Hepatocyte (in vitro differentiated cells): ENCODE results near the gene FYN. TPM values are rescaled to one million over a fixed set of nuclear protein-coding genes. Genes with fewer than 3 reads are reported as not detected.
A peak's percentile ranks its signal among the peaks of the same experiment; 100 is the strongest.

Experiments used
- DNase-seq: peaks from one replicate; pipeline ENCODE4 v3.0.0-alpha.2; 2016; ENCODE audit warnings: low spot score
- H2AFZ ChIP-seq: fragments of 200-600 bp; sonication (generic); 2 replicates; pipeline ENCODE4 v1.6.0; 2016; ENCODE audit warnings: antibody characterized with exemption, mild to moderate bottlenecking
- H3K27ac ChIP-seq: fragments of 200-600 bp; sonication (generic); 2 replicates; pipeline ENCODE4 v1.5.1; 2016; ENCODE audit warnings: mild to moderate bottlenecking
- H3K27me3 ChIP-seq: fragments of 200-600 bp; sonication (generic); 2 replicates; pipeline ENCODE4 v1.6.1; 2016
- H3K36me3 ChIP-seq: fragments of 200-600 bp; sonication (generic); replicated peaks from 2 replicates; pipeline ENCODE4 v1.5.1; 2016; ENCODE audit warnings: low read depth; ENCODE audit not compliant: insufficient read depth
- H3K4me1 ChIP-seq: fragments of 200-600 bp; sonication (generic); 2 replicates; pipeline ENCODE4 v1.5.1; 2016; ENCODE audit warnings: mild to moderate bottlenecking, moderate library complexity; ENCODE audit not compliant: insufficient read depth
- H3K4me2 ChIP-seq: fragments of 200-600 bp; sonication (generic); 2 replicates; pipeline ENCODE4 v1.6.0; 2016
- H3K4me3 ChIP-seq: fragments of 200-600 bp; sonication (generic); 2 replicates; pipeline ENCODE4 v1.5.1; 2016; ENCODE audit warnings: mild to moderate bottlenecking
- H3K79me2 ChIP-seq: fragments of 200-600 bp; sonication (generic); 2 replicates; pipeline ENCODE4 v1.6.0; 2017; ENCODE audit warnings: mild to moderate bottlenecking
- H3K9me2 ChIP-seq: fragments of 200-600 bp; sonication (generic); replicated peaks from 2 replicates; pipeline ENCODE4 v1.6.0; 2017; ENCODE audit warnings: mild to moderate bottlenecking; ENCODE audit not compliant: insufficient read depth
- H3K9me3 ChIP-seq: fragments of 200-600 bp; sonication (generic); 2 replicates; pipeline ENCODE4 v1.5.1; 2016; ENCODE audit warnings: low read depth, mild to moderate bottlenecking
- H4K20me1 ChIP-seq: fragments of 200-600 bp; sonication (generic); 2 replicates; pipeline ENCODE4 v1.6.0; 2016; ENCODE audit warnings: mild to moderate bottlenecking; ENCODE audit not compliant: insufficient read depth, poor library complexity, severe bottlenecking
- EZH2 ChIP-seq: fragments of 200-600 bp; sonication (generic); IDR thresholded peaks from 2 replicates; pipeline ENCODE4 v1.6.1; 2016; ENCODE audit warnings: antibody characterized with exemption, mild to moderate bottlenecking, borderline replicate concordance
- EZH2phosphoT487 ChIP-seq: fragments of 200-600 bp; sonication (generic); IDR thresholded peaks from one replicate; pipeline ENCODE4 v1.6.1; 2018; ENCODE audit warnings: antibody characterized with exemption, mild to moderate bottlenecking, low read depth, moderate library complexity; ENCODE audit not compliant: unreplicated experiment, severe bottlenecking
- WGBS: methylation state at CpG from one replicate; pipeline ENCODE4 v1.1.6; 2016; ENCODE audit warnings: low lambda C conversion rate; ENCODE audit errors: missing lambda C conversion rate; 5-methylcytosine and 5-hydroxymethylcytosine counted together
- polyA plus RNA-seq: library from polyadenylated mRNA; unstranded; fragments of >200 nt; fragmentation: Nextera tagmentation; extraction: Ambion mirVana; gene quantifications from 2 replicates; pipeline ENCODE4 v1.2.1, GENCODE V29; 2016
- total RNA-seq: library from RNA; depleted of rRNA; stranded (reverse); fragments of >200 nt; gene quantifications from 2 replicates; pipeline ENCODE4 v1.2.3, GENCODE V29; 2014
- TF ChIP-seq, protein P1 (sequence below): fragments of 200-600 bp; sonication (generic); IDR thresholded peaks from 2 replicates; pipeline ENCODE4 v1.5.1; 2016; ENCODE audit warnings: antibody characterized with exemption, mild to moderate bottlenecking; ENCODE audit not compliant: poor library complexity

FYN gene
- total and polyA plus RNA-seq, 2 experiments from 2014 or later = 40.0 to 70.1 TPM

- no peak overlapping the region for H3K4me2 ChIP-seq
- no peaks in the 10 kb centered on the region for H3K27me3 ChIP-seq
- no peaks in the 10 kb centered on the region for H3K79me2 ChIP-seq
- H4K20me1 ChIP-seq = no peaks in the 10 kb centered on the region
- H3K9me2 ChIP-seq = no peaks in the 10 kb centered on the region
- H3K27ac ChIP-seq = peak overlapping the region; percentile 13
- H3K4me1 ChIP-seq = no peaks in the 10 kb centered on the region
- no peaks in the 10 kb centered on the region for H3K36me3 ChIP-seq
- H2AFZ ChIP-seq = no peak overlapping the region
- H3K4me3 ChIP-seq = no peak overlapping the region
- TF ChIP-seq, protein P1, sequence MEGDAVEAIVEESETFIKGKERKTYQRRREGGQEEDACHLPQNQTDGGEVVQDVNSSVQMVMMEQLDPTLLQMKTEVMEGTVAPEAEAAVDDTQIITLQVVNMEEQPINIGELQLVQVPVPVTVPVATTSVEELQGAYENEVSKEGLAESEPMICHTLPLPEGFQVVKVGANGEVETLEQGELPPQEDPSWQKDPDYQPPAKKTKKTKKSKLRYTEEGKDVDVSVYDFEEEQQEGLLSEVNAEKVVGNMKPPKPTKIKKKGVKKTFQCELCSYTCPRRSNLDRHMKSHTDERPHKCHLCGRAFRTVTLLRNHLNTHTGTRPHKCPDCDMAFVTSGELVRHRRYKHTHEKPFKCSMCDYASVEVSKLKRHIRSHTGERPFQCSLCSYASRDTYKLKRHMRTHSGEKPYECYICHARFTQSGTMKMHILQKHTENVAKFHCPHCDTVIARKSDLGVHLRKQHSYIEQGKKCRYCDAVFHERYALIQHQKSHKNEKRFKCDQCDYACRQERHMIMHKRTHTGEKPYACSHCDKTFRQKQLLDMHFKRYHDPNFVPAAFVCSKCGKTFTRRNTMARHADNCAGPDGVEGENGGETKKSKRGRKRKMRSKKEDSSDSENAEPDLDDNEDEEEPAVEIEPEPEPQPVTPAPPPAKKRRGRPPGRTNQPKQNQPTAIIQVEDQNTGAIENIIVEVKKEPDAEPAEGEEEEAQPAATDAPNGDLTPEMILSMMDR = no peak
- no peak for TF ChIP-seq EZH2
- WGBS = 73% methylated on average over 3 of the region's 3 CpGs
- no peaks in the 10 kb centered on the region for H3K9me3 ChIP-seq
- no peak for DNase-seq
These were observed 172.1 kb downstream of the FYN start for GRCh38 chr6:111701146-111701545.

- no peaks in the 10 kb centered on the region for H3K79me2 ChIP-seq
- no peaks in the 10 kb centered on the region for H3K27me3 ChIP-seq
- 85% methylated on average over 18 of the region's 18 CpGs for WGBS
- H3K9me3 ChIP-seq = no peaks in the 10 kb centered on the region
- H3K27ac ChIP-seq = no peak overlapping the region
- no peaks in the 10 kb centered on the region for H3K9me2 ChIP-seq
- no peaks in the 10 kb centered on the region for H4K20me1 ChIP-seq
- no peak overlapping the region for H2AFZ ChIP-seq
- H3K4me2 ChIP-seq = no peak overlapping the region
- DNase-seq = no peak
- H3K36me3 ChIP-seq = no peaks in the 10 kb centered on the region
- H3K4me1 ChIP-seq = no peaks in the 10 kb centered on the region
- TF ChIP-seq EZH2 = no peak
- H3K4me3 ChIP-seq = no peak overlapping the region
These were observed 173.0 kb downstream of the FYN start for GRCh38 chr6:111700135-111700690.

DNA sequence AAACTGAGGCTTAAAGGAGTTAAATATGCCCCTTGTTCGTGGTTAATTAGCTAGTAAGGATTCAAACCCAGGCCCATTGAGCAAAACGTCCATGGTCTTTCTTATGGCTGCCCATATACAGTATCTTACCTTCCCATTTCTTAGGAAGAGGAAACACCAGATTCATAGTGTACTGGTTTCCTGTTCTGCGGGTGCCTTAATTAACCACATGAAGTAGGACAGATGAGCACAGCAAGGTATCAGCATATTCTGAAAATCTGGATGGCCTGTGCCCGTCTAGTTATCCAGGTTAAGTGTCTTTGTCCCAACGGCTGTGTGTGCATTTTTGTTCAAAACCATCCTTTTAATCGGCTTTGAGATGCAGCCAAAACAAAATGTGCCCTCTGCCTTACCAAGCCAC, 174.1 kb downstream of the FYN start:
- Histone ChIP-seq H3K27ac (no peak overlapping the region), H3K9me2 (no peaks in the 10 kb centered on the region), H4K20me1 (no peaks in the 10 kb centered on the region), H2AFZ (no peak overlapping the region), H3K4me2 (no peak overlapping the region), H3K9me3 (no peaks in the 10 kb centered on the region), H3K4me1 (no peaks in the 10 kb centered on the region), H3K4me3 (no peak overlapping the region), H3K79me2 (no peaks in the 10 kb centered on the region), H3K27me3 (no peaks in the 10 kb centered on the region), H3K36me3 (no peaks in the 10 kb centered on the region)
- 96% methylated on average over 6 of the region's 6 CpGs for WGBS
- no peak for DNase-seq
- TF ChIP-seq, protein P1 = no peak

- Histone ChIP-seq H3K27ac (no peak overlapping the region), H2AFZ (no peak overlapping the region), H3K36me3 (no peaks in the 10 kb centered on the region), H3K9me2 (no peaks in the 10 kb centered on the region), H3K9me3 (no peaks in the 10 kb centered on the region), H4K20me1 (no peaks in the 10 kb centered on the region), H3K4me2 (no peak overlapping the region), H3K4me1 (peaks cover 12% of the 10 kb centered on the region), H3K4me3 (no peak overlapping the region), H3K79me2 (no peaks in the 10 kb centered on the region), H3K27me3 (no peaks in the 10 kb centered on the region)
- no peak for DNase-seq
- TF ChIP-seq EZH2 (no peak), EZH2phosphoT487 (no peak)
- TF ChIP-seq, protein P1 = no peak
These were observed 176.4 kb downstream of the FYN start for GRCh38 chr6:111696814-111697213.
